Upper lobe of right lung (tissue), 1 donor: Measurements from ENCODE around the gene DCP1B. TPM values are rescaled to one million over a fixed set of nuclear protein-coding genes. Genes with fewer than 3 reads are reported as not detected.

Experiments
- ATAC-seq: fragments of 200-7000 bp; cut with Tn5 transposase; one replicate; pipeline ENCODE4 v1.9.1; 2020; ENCODE audit warnings: mild to moderate bottlenecking, moderate library complexity
- DNase-seq: peaks from one replicate; pipeline ENCODE4 v3.0.0-alpha.2; 2020
- H3K27ac ChIP-seq: fragments of 200-600 bp; one replicate; pipeline ENCODE4 v1.8.0; 2022
- H3K27me3 ChIP-seq: fragments of 200-600 bp; one replicate; pipeline ENCODE4 v1.8.0; 2022; ENCODE audit warnings: mild to moderate bottlenecking
- H3K36me3 ChIP-seq: fragments of 200-600 bp; one replicate; pipeline ENCODE4 v1.8.0; 2022
- H3K4me1 ChIP-seq: fragments of 200-600 bp; one replicate; pipeline ENCODE4 v1.8.0; 2022
- H3K4me3 ChIP-seq: fragments of 200-600 bp; one replicate; pipeline ENCODE4 v1.8.0; 2022; ENCODE audit warnings: mild to moderate bottlenecking
- H3K9me3 ChIP-seq: fragments of 200-600 bp; one replicate; pipeline ENCODE4 v1.8.0; 2022
- CTCF ChIP-seq: fragments of 200-600 bp; IDR thresholded peaks from one replicate; pipeline ENCODE4 v1.8.0; 2022; ENCODE audit warnings: antibody characterized with exemption
- intact Hi-C: fragments of 100-400 bp; cut with DNase I; formaldehyde crosslinking; loops from one replicate; pipeline ENCODE4 v1.11.0; 2022
- total RNA-seq: library from RNA; stranded (reverse); fragmentation: NEBNext Ultra II Directional; extraction: Animal tissue kit (Norgen Biotek cat#: 25700); gene quantifications from one replicate; pipeline ENCODE4 v1.2.1, GENCODE V29; 2021
- donor health status: DM: no; HTN: yes; CAD: no; lungs with severe emphysema.

The DCP1B gene
- total RNA-seq, 1 donor from 2014 or later, result 12.8 TPM

GRCh38 chr12:2049604-2050540, 45.6 kb upstream of the DCP1B start:
- intact Hi-C loops, result loop anchor here (10.0 kb wide), 1 partner anchor 535 kb away; no protein-coding TSS in a partner anchor
- H3K4me3 ChIP-seq, result no peak overlapping the region
- no peak overlapping the region for H3K27ac ChIP-seq
- H3K36me3 ChIP-seq, result no peaks in the 10 kb centered on the region
- H3K9me3 ChIP-seq, result no peaks in the 10 kb centered on the region
- H3K4me1 ChIP-seq, result peaks cover 6% of the 10 kb centered on the region
- TF ChIP-seq CTCF, result no peak
- ATAC-seq (no peak), DNase-seq (no peak)
- H3K27me3 ChIP-seq, result peaks cover 25% of the 10 kb centered on the region

GRCh38 chr12:2047752-2048151, 43.5 kb upstream of the DCP1B start:
- peaks cover 9% of the 10 kb centered on the region for H3K27me3 ChIP-seq
- DNase-seq (no peak), ATAC-seq (no peak)
- no peaks in the 10 kb centered on the region for H3K36me3 ChIP-seq
- no peaks in the 10 kb centered on the region for H3K4me1 ChIP-seq
- no peaks in the 10 kb centered on the region for H3K9me3 ChIP-seq
- intact Hi-C loops, result no loop called here
- H3K4me3 ChIP-seq, result no peak overlapping the region
- TF ChIP-seq CTCF, result no peak
- no peak overlapping the region for H3K27ac ChIP-seq

GRCh38 chr12:2046957-2047356, 42.7 kb upstream of the DCP1B start:
- TF ChIP-seq CTCF, result no peak
- Histone ChIP-seq H3K4me1 (no peaks in the 10 kb centered on the region), H3K9me3 (no peaks in the 10 kb centered on the region), H3K27me3 (peaks cover 6% of the 10 kb centered on the region), H3K36me3 (no peaks in the 10 kb centered on the region), H3K27ac (no peak overlapping the region), H3K4me3 (no peak overlapping the region)
- intact Hi-C loops, result no loop called here
- ATAC-seq (no peak), DNase-seq (no peak)

- ATAC-seq, result no peak
Observed at GRCh38 chr12:2044165-2044564, 39.9 kb upstream of the DCP1B start.

GRCh38 chr12:2043054-2043453, 38.8 kb upstream of the DCP1B start:
- Histone ChIP-seq H3K9me3 (no peaks in the 10 kb centered on the region), H3K36me3 (no peaks in the 10 kb centered on the region), H3K27me3 (no peaks in the 10 kb centered on the region), H3K27ac (no peak overlapping the region), H3K4me1 (no peaks in the 10 kb centered on the region), H3K4me3 (no peak overlapping the region)
- intact Hi-C loops, result no loop called here
- ATAC-seq (no peak), DNase-seq (no peak)
- no peak for TF ChIP-seq CTCF

More at GRCh38 chr12:2044165-2044564, 39.9 kb upstream of the DCP1B start:
- TF ChIP-seq CTCF, result no peak
- DNase-seq, result no peak
- intact Hi-C loops, result no loop called here
- no peaks in the 10 kb centered on the region for H3K27me3 ChIP-seq
- H3K27ac ChIP-seq, result no peak overlapping the region
- H3K9me3 ChIP-seq, result no peaks in the 10 kb centered on the region
- H3K4me3 ChIP-seq, result no peak overlapping the region
- no peaks in the 10 kb centered on the region for H3K36me3 ChIP-seq
- no peaks in the 10 kb centered on the region for H3K4me1 ChIP-seq
